NB4 (cell line): ENCODE results near the gene SRGAP3.

Source experiments
- POLR2A ChIP-seq: IDR thresholded peaks from 2 replicates; pipeline ENCODE4 v1.6.1; 2011; ENCODE audit warnings: mild to moderate bottlenecking; ENCODE audit not compliant: insufficient read length; ENCODE audit errors: extremely low read depth
- TF ChIP-seq, protein P1 (sequence below): IDR thresholded peaks from one replicate; pipeline ENCODE4 v1.5.1; 2012; ENCODE audit warnings: low read depth, low read length

DNA sequence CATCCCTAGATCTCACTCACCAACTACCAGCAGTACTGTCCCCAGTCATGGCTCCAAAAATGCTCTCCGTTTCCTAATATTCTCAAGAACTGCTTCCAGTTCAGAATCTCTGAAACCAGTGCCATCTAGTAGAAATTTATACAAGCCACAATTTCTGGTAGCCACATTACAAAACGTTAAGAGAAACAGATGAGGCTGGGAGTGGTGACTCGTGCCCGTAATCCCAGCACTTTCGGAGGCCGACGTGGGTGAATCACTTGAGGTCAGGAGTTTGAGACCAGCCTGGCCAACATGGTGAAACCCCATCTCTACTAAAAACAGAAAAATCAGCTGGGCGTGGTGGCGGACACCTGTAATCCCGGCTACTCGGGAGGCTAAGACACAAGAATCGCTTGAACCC lies 207.8 kb downstream of the SRGAP3 start:
- TF ChIP-seq, protein P1, sequence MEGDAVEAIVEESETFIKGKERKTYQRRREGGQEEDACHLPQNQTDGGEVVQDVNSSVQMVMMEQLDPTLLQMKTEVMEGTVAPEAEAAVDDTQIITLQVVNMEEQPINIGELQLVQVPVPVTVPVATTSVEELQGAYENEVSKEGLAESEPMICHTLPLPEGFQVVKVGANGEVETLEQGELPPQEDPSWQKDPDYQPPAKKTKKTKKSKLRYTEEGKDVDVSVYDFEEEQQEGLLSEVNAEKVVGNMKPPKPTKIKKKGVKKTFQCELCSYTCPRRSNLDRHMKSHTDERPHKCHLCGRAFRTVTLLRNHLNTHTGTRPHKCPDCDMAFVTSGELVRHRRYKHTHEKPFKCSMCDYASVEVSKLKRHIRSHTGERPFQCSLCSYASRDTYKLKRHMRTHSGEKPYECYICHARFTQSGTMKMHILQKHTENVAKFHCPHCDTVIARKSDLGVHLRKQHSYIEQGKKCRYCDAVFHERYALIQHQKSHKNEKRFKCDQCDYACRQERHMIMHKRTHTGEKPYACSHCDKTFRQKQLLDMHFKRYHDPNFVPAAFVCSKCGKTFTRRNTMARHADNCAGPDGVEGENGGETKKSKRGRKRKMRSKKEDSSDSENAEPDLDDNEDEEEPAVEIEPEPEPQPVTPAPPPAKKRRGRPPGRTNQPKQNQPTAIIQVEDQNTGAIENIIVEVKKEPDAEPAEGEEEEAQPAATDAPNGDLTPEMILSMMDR: no peak
- TF ChIP-seq POLR2A: no peak
